Measurements from ENCODE around the gene CNTN5.
"Not testable (repeated sequence)": the region's sequence is repeated elsewhere in the genome, so short reads cannot be mapped to it uniquely, and the experiment has no call there.

Gene CNTN5

DNA sequence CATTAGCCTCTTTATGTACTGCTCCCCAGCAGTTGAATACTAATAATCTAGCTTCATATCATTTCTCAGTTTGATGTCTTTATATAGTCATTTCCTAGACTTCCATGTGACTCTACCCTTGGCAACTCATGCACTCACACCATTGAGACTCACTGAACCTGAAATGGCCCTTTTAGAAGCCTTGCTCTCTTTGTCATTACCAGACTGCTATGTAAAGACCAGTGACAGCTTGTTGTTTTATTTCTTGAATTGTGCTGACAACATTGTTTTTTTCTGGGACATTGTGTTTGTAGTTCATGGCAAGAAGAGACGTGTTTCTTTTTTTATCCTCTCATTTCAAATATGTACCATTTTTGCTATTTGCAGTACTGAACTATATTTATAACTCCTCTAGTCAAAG, 256.5 kb downstream of the CNTN5 start:
- Histone ChIP-seq H3K4me1 (ENCODE audit: control insufficient read depth, low read depth, low read length) (no peaks in the 10 kb centered on the region), H3K9ac (ENCODE audit: low read length) (no peak overlapping the region), H3K9me3 (ENCODE audit: control insufficient read depth, low read depth, low read length) (no peaks in the 10 kb centered on the region), H3K4me3 (ENCODE audit: low read length) (no peak overlapping the region), H3K27me3 (ENCODE audit: control insufficient read depth, insufficient read depth, low read length) (no peaks in the 10 kb centered on the region), H3K27ac (ENCODE audit: low read length) (no peak overlapping the region), H3K36me3 (ENCODE audit: control insufficient read depth, low read depth, low read length) (no peaks in the 10 kb centered on the region)

DNA sequence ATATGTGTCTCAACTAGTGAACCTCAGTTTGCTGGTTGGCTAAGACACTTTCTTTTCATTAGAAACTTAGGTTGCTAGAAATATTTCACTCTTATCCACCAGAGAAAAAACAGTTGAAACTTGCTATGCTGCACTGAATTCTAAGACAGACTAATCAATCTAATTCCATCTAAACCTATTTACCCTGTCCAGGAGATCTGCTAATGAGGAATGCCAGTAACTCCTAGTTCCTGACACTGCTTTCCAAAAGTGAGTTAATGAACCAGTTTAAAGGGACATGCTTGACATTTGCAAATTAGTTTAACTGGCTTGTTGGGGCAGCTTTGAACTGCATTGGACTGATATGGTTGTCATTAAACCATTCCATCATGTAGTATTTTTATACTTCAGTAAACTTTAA, 258.5 kb downstream of the CNTN5 start:
- Histone ChIP-seq H3K4me1 (ENCODE audit: control insufficient read depth, low read depth, low read length) (peaks cover 5% of the 10 kb centered on the region), H3K27me3 (ENCODE audit: control insufficient read depth, insufficient read depth, low read length) (no peaks in the 10 kb centered on the region), H3K4me3 (ENCODE audit: low read length) (no peak overlapping the region), H3K36me3 (ENCODE audit: control insufficient read depth, low read depth, low read length) (no peaks in the 10 kb centered on the region), H3K9me3 (ENCODE audit: control insufficient read depth, low read depth, low read length) (no peaks in the 10 kb centered on the region), H3K9ac (ENCODE audit: low read length) (no peak overlapping the region), H3K27ac (ENCODE audit: low read length) (no peak overlapping the region)

DNA sequence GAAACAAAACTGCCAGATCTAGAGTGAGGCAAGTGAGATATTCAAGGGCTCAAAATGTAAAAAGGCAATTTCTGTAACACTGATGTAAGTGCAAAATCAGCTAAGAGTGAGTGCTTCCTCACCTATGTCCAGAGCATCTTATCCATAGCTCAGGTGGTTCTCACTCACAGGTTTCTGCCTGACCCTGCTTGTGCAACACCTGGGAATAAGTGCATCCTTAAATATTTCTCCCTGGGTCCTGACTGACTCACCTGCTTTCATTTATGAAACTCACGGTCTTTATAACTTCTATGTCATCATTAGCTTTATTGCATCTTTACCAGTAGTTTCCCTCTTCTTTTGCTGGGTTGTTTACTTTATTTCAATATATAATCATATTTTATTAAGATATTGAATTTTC, 260.6 kb downstream of the CNTN5 start:
- Histone ChIP-seq H3K9ac (ENCODE audit: low read length) (no peak overlapping the region), H3K9me3 (ENCODE audit: control insufficient read depth, low read depth, low read length) (no peaks in the 10 kb centered on the region), H3K27me3 (ENCODE audit: control insufficient read depth, insufficient read depth, low read length) (no peaks in the 10 kb centered on the region), H3K36me3 (ENCODE audit: control insufficient read depth, low read depth, low read length) (no peaks in the 10 kb centered on the region), H3K27ac (ENCODE audit: low read length) (no peak overlapping the region), H3K4me3 (ENCODE audit: low read length) (no peak overlapping the region), H3K4me1 (ENCODE audit: control insufficient read depth, low read depth, low read length) (peaks cover 5% of the 10 kb centered on the region)

DNA sequence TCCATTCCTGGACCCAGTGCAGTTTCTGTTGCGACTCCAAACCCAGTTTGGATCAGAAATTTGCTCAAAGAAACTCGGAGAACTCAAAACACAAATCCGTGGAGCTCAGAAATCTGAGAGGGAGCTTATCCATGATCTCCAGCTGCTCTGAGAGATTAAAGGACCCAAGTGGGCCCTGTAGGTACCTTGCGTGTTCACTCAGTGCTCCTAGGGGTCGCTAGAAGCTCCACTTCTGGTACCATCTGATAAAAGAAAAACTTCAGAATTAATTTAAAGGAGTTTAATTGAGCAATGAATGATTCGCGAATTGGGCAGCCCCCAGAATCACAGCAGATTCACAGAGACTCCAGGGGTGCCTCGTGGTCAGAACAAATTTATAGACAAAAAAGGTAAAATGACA, 277.2 kb downstream of the CNTN5 start:
- not testable (repeated sequence) for H3K4me3 ChIP-seq (ENCODE audit: low read length); H3K27ac ChIP-seq (ENCODE audit: low read length); H3K9me3 ChIP-seq (ENCODE audit: control insufficient read depth, low read depth, low read length); H3K9ac ChIP-seq (ENCODE audit: low read length); H3K36me3 ChIP-seq (ENCODE audit: control insufficient read depth, low read depth, low read length); H3K4me1 ChIP-seq (ENCODE audit: control insufficient read depth, low read depth, low read length); H3K27me3 ChIP-seq (ENCODE audit: control insufficient read depth, insufficient read depth, low read length)

DNA sequence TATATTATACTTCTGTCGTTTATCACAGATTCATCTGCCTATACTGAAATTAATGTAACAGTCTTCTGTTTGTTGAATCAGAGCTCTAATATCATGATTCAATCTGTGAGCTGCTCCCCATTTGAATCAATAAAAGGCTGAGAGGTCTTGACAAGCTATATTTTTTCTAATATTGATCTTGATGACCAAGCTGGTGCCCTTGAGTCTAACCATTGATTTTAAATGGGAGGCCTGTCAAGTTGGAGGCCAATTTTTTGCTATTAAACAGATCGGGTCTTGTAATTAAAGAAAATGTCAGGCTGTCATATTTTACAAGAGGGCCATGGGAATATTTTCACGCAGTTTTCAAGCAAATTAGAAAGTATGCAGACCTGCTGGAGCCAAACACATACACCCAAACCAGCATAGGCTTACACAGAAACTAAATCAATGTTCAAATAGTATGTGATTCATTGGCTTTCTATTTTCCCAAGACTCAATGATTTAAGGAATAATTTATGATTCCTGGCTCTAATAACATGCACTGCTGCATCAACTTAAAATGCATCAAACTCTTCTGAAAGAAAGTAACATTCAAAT, 286.9 kb downstream of the CNTN5 start:
- Histone ChIP-seq H3K27me3 (ENCODE audit: control insufficient read depth, insufficient read depth, low read length) (no peaks in the 10 kb centered on the region), H3K36me3 (ENCODE audit: control insufficient read depth, low read depth, low read length) (no peaks in the 10 kb centered on the region), H3K9ac (ENCODE audit: low read length) (no peak overlapping the region), H3K27ac (ENCODE audit: low read length) (no peak overlapping the region), H3K4me3 (ENCODE audit: low read length) (no peak overlapping the region), H3K4me1 (ENCODE audit: control insufficient read depth, low read depth, low read length) (no peaks in the 10 kb centered on the region), H3K9me3 (ENCODE audit: control insufficient read depth, low read depth, low read length) (no peaks in the 10 kb centered on the region)

DNA sequence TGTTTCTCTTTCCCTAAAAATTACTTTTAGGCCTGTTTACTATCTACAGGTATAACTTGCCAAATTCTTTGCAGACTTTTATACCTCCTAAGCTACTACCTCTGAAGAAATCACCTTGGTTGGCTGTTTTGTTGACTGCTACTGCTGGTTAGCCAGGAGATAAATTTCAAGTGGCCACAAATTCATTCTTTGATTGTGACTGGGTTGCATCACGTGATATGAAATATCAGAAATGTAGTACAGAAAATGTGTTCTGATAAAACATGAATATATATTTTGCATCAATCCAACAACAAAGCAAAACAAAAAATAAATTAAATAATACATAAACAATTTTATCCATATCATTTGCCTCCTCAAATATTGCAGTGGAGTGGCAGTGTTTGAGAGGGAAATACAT, 291.1 kb downstream of the CNTN5 start:
- Histone ChIP-seq H3K4me3 (ENCODE audit: low read length) (no peak overlapping the region), H3K27ac (ENCODE audit: low read length) (no peak overlapping the region), H3K27me3 (ENCODE audit: control insufficient read depth, insufficient read depth, low read length) (no peaks in the 10 kb centered on the region), H3K9ac (ENCODE audit: low read length) (no peak overlapping the region), H3K9me3 (ENCODE audit: control insufficient read depth, low read depth, low read length) (no peaks in the 10 kb centered on the region), H3K36me3 (ENCODE audit: control insufficient read depth, low read depth, low read length) (no peaks in the 10 kb centered on the region), H3K4me1 (ENCODE audit: control insufficient read depth, low read depth, low read length) (no peaks in the 10 kb centered on the region)

DNA sequence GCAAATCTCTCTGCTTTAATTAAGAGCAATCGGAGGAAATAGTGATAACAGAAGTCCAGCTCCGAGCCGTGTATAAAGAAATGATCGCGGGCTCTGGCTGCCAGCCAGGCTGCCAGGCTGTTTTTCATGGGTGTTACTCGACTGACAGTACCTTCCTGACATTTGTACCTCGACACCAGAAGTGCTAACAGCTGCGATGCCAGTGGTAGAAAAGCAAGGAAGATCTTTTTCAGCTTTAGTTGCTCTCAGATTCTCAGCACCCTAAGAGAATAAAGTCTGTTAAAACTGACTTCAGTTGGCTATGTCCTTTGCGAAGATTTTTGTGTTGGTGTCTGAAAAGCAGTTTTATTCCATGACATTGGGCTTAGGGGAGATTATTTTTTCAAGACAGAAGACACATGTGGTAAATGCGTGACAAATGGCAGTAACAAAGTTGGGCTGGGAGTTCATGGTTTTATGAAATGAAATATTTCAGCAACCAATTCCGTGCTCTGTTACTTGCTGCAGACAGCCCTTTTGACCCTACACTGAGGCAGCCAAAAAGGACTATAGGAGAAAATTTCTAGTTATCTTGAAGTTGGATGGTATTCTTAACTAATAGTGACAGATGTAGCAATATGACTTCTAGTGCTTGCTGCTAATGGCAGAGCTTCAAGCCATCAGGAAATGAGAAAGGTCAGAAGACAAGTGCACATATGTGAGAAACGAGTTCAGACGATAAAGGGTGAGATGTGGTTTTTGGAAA, 296.2 kb downstream of the CNTN5 start:
- H3K4me3 ChIP-seq (ENCODE audit: low read length): no peak overlapping the region
- no peaks in the 10 kb centered on the region for H3K27me3 ChIP-seq (ENCODE audit: control insufficient read depth, insufficient read depth, low read length)
- H3K27ac ChIP-seq (ENCODE audit: low read length): no peak overlapping the region
- no peaks in the 10 kb centered on the region for H3K9me3 ChIP-seq (ENCODE audit: control insufficient read depth, low read depth, low read length)
- H3K4me1 ChIP-seq (ENCODE audit: control insufficient read depth, low read depth, low read length): no peaks in the 10 kb centered on the region
- H3K36me3 ChIP-seq (ENCODE audit: control insufficient read depth, low read depth, low read length): no peaks in the 10 kb centered on the region
- H3K9ac ChIP-seq (ENCODE audit: low read length): no peak overlapping the region

DNA sequence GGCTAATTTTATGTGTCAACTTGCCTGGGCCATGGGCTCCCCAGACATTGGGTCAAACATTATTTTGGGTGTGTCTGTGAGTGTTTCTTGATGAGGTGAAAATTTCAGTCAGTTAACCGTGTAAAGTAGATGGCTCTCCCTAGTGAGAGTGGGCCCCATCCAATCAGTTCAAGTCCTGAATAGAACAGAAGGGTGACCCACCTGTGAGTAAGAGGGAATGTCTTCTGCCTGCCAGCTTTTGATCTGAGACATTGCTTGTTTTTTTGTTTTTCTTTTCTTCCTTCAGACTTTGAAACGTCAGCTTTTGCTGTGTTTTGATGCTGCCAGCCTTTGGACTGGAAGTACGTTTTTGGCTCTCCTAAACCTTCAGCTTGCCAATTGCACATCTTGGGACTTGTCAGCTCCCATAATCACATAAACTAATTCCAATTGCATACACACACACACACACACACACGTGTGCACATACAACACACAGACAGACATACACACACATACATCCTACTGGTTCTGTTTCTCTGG, 300.1 kb downstream of the CNTN5 start:
- no peaks in the 10 kb centered on the region for H3K27me3 ChIP-seq (ENCODE audit: control insufficient read depth, insufficient read depth, low read length)
- no peaks in the 10 kb centered on the region for H3K9me3 ChIP-seq (ENCODE audit: control insufficient read depth, low read depth, low read length)
- no peak overlapping the region for H3K9ac ChIP-seq (ENCODE audit: low read length)
- H3K27ac ChIP-seq (ENCODE audit: low read length): no peak overlapping the region
- no peaks in the 10 kb centered on the region for H3K36me3 ChIP-seq (ENCODE audit: control insufficient read depth, low read depth, low read length)
- no peak overlapping the region for H3K4me3 ChIP-seq (ENCODE audit: low read length)
- no peaks in the 10 kb centered on the region for H3K4me1 ChIP-seq (ENCODE audit: control insufficient read depth, low read depth, low read length)

DNA sequence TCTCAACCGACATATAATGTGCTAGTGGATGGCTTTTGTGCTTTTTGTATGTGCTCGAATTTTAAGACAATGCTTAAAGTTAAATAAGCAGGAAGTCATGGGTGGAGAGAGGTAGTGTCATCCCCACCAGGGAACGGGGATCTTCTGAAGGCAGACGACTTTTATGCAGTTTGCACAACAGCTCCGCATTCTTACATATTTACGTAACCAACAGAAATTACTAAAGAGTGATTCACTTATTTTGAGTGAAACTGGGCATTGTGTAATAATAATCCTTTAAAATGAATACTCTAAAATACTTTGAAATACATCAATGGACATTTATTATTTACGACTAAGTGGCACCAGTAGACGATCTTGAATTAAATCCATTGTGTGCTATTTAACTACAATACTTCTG, 305.1 kb downstream of the CNTN5 start:
- Histone ChIP-seq H3K4me3 (ENCODE audit: low read length) (no peak overlapping the region), H3K27ac (ENCODE audit: low read length) (no peak overlapping the region), H3K27me3 (ENCODE audit: control insufficient read depth, insufficient read depth, low read length) (no peaks in the 10 kb centered on the region), H3K9me3 (ENCODE audit: control insufficient read depth, low read depth, low read length) (no peaks in the 10 kb centered on the region), H3K9ac (ENCODE audit: low read length) (no peak overlapping the region), H3K4me1 (ENCODE audit: control insufficient read depth, low read depth, low read length) (no peaks in the 10 kb centered on the region), H3K36me3 (ENCODE audit: control insufficient read depth, low read depth, low read length) (no peaks in the 10 kb centered on the region)

DNA sequence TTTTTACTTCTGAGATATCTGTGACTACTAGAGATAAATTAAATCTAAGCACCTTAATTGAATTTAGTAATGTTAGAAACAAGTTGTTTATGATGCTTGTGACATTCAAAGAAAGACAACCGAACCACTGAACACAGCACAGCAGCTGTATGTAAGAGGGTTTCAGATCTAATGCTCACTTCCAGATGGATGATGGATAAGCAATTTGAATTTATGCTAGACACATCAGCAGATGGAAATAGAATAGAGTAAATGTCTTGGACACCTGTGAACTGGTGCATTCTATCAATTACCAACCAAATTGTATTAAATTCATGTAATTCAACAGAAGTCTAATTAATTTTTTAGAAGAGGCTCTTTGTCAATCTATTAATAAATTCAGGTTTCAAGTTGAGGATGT, 306.3 kb downstream of the CNTN5 start:
- Histone ChIP-seq H3K27me3 (ENCODE audit: control insufficient read depth, insufficient read depth, low read length) (no peaks in the 10 kb centered on the region), H3K9me3 (ENCODE audit: control insufficient read depth, low read depth, low read length) (no peaks in the 10 kb centered on the region), H3K36me3 (ENCODE audit: control insufficient read depth, low read depth, low read length) (no peaks in the 10 kb centered on the region), H3K9ac (ENCODE audit: low read length) (no peak overlapping the region), H3K27ac (ENCODE audit: low read length) (no peak overlapping the region), H3K4me3 (ENCODE audit: low read length) (no peak overlapping the region), H3K4me1 (ENCODE audit: control insufficient read depth, low read depth, low read length) (no peaks in the 10 kb centered on the region)

DNA sequence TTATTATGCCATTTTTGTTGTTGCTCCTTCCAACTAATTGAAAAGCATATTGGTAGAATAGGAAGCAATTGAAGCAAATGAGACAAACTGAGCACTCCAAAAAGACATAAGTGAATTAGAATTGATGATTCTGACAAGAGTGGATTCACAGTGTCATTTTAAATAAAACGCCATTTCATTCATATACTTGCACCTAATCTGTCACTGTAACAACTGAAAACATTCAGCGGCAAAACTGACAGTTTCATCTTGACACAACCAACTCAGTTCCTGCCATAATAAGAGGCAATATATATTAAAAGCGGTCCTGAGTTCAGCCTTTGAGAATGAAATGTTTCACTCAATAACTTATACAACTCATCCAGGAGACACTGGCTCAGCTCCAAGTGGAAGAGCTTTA, 306.8 kb downstream of the CNTN5 start:
- Histone ChIP-seq H3K4me3 (ENCODE audit: low read length) (no peak overlapping the region), H3K27ac (ENCODE audit: low read length) (no peak overlapping the region), H3K36me3 (ENCODE audit: control insufficient read depth, low read depth, low read length) (no peaks in the 10 kb centered on the region), H3K9ac (ENCODE audit: low read length) (no peak overlapping the region), H3K27me3 (ENCODE audit: control insufficient read depth, insufficient read depth, low read length) (no peaks in the 10 kb centered on the region), H3K4me1 (ENCODE audit: control insufficient read depth, low read depth, low read length) (no peaks in the 10 kb centered on the region), H3K9me3 (ENCODE audit: control insufficient read depth, low read depth, low read length) (no peaks in the 10 kb centered on the region)

DNA sequence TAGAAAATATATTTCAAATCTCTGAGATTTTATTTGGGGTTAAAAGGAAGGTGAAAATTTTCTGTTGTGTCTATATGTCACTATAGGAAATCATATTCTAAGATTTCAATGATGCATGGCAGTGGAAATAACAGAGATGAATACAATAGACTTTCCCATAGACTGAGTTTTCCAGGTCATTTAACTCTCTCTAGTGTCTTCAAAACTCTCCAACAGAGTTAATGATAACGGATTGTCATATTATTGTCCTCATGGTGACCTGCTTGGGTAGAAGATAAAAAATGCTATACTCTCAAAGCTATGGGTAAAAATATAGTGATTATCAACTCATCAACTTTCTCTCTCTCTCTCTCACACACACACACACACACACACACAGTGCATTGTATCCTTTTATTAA, 312.9 kb downstream of the CNTN5 start:
- H3K4me1 ChIP-seq (ENCODE audit: control insufficient read depth, low read depth, low read length): no peaks in the 10 kb centered on the region
- H3K36me3 ChIP-seq (ENCODE audit: control insufficient read depth, low read depth, low read length): no peaks in the 10 kb centered on the region
- no peaks in the 10 kb centered on the region for H3K27me3 ChIP-seq (ENCODE audit: control insufficient read depth, insufficient read depth, low read length)
- H3K9ac ChIP-seq (ENCODE audit: low read length): no peak overlapping the region
- no peaks in the 10 kb centered on the region for H3K9me3 ChIP-seq (ENCODE audit: control insufficient read depth, low read depth, low read length)
- H3K27ac ChIP-seq (ENCODE audit: low read length): no peak overlapping the region
- H3K4me3 ChIP-seq (ENCODE audit: low read length): no peak overlapping the region

Data from iPS-18a (cell line).